HG02943 (cell line): ENCODE measurements around the gene KLF11.

Source experiments
- ATAC-seq: cut with Tn5 transposase; IDR thresholded peaks from one replicate; pipeline ENCODE4 v1.9.1; 2021; ENCODE audit warnings: mild to moderate bottlenecking, low read depth, moderate library complexity; ENCODE audit not compliant: unreplicated experiment

Gene KLF11

DNA sequence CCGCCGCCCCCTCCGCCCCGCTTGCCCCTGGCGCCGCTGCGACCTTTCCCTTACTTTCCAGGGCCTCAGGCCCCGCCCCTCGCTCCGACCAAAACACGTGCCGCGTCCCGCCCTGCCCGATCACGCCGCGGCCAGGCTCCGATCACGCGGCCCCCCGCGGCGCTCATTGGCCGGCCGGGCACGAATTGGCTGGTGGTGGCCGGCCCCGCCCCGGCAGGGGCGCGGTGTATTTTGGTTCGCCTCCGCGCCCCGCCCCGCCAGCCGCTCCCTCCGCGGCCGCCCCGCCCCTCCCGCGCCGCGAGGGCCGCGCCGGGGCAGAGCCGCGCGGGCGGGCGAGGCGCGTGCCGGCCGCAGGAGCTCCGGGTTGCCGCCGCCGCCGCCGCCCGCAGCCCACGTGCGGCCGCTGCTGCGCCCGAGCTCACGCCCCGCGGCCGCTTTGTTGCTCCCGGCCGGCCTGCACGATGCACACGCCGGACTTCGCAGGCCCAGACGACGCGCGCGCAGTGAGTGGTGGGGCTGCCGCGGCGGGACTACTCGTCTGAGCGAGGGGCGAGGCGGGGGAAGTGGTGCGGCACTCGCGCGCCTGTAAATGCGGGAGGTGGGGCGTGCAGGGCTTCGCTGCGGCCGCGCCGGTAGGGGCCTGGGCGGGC, at the start of gene KLF11:
Gene KLF11, plus strand, starts transcription at position 295 of the 650 bp plus-strand sequence. Its CDS starts 167 bp downstream, at position 462.
- ATAC-seq, result peak; percentile 65

DNA sequence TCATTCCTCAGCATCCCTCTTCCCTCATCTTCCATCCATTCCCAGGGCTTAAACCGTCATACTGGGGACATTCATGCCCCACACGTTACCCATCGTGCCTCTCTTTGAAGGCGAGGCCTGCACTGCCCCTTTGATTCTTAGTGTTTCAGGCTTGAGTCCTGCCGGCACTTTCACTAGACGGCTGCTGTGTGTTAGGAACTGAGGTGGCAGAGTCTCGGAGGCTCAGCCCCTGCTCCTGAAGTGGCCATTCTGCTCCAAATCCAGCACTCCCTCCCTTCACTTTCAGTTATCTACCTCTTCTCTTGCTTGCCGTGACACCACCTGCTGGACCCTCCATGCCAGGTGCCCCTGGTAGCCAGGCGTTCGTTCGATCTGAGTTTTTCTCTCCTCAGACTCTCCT, 48.9 kb upstream of the KLF11 start:
- ATAC-seq, result no peak

DNA sequence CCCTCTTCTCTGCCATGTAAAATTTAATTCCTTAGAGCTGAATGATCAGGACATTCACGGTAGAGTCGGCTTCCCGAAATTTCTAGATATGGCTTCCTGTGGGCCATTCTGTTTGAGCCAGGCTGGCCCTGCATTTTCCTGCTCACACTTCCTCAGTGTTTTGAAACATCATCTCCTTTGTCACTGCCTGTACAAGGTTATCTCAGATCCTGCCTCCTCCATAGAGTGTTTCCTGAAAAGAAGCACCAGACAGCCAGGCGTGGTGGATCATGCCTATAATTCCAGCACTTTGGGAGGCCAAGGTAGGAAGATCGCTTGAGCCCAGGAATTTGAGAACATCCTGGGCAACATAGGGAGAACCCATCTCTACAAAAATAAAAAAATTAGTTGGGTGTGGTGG, 48.3 kb upstream of the KLF11 start:
- ATAC-seq, result no peak

DNA sequence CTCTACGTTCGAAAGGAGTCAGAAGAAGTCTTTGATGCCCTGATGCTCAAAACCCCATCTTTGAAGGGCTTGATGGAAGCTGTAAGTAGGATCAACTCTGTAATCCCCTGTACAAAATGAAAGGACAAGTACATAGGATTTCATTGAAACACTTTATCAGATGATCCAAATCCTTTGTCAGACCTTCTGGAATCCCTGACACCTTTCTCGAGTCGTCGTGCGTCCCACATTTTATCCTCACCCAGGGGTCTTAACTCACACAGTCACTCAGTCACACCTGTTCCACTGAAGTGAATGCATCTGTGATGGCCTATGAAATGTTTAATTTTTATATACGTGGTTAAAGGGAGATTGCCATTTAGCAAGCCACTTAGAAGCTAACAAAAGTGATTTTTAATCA, 47.0 kb upstream of the KLF11 start:
- ATAC-seq, result no peak

DNA sequence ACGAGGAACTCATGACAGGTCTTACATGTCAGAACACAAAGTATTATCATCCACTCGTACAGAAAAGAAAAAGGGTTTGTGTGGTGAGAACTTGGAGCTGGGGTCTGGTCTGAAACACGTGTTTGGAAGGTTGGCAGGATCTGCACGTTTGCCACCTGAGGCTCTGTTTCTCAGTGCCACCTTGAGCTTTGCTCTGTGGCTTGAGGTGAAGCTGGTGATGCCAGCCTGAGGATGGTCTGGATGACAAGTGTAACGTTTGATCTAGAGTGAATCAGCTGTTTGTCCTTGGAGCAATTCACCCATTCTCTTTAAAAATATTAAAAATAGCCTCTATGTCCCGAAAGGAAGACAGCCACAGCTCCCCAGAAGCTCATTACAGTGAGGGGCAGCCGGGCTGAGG, 45.4 kb upstream of the KLF11 start:
- no peak for ATAC-seq

DNA sequence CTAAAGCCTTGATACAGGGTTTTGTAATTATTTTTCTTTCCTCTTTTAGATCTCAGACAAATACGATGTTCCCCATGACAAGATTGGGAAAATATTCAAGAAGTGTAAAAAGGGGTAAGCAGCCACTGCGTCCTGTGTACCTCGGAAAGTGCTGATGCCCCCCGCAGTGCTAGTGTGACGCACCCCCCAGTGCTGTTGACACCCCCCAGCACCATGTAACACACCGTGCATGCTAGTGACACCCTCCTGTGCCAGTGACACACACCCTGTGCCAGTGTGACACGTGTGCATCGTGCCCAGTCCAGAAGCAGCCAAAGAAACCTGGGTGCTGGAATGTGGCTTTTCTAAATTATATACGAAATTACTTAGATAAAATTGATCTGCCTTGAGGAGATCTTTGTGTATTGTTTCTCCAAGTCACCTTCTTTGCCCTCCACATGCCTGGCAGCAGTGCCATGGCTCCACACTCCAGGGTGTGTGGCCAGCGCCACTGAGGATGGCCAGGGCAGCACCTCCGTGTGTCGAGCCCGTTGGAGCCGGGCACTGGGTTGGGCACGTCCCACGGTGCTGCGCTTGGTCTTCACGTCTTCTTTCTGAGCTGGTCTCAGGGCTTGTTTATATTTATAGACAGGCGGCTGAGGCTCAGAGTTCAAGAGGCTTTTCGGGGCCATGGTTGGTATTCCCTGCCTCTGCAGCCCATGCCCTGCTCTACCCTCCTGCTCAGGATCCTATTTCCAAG, 44.3 kb upstream of the KLF11 start:
- ATAC-seq, result no peak

DNA sequence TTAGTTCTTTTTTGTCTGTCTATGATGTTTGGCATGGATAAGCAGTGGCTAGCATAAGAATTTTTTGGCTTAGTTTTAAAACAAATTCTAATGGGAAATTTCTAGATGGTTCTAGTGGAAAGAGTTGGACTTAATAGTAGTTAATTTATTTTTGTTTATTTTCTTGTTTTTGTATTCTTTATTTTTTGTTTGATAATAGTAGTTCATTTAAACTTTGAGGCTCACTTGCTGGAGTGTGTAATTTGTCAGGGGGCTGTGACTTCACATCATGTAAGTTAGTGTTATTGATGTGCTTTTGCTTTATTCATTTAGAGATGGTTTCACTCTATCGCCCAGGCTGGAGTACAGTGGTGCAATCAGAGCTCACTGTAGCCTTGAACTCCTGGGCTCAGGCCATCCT, 43.7 kb upstream of the KLF11 start:
- ATAC-seq, result no peak

DNA sequence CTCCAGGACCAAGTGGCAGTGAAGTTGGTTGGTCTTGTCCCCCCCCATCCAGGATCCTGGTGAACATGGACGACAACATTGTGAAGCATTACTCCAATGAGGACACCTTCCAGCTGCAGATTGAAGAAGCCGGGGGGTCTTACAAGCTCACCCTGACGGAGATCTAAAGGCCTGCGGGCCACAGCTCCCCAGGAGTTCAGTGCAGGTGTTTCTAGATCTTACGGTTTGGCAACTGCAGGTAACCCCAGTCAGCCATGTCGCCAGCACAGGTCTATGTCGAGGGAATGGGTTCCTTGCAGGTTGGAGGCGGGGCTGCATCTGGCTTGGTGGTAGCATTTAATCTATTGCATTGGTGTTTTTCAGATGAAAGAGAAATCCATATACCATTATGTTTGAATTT, 42.8 kb upstream of the KLF11 start:
- no peak for ATAC-seq

DNA sequence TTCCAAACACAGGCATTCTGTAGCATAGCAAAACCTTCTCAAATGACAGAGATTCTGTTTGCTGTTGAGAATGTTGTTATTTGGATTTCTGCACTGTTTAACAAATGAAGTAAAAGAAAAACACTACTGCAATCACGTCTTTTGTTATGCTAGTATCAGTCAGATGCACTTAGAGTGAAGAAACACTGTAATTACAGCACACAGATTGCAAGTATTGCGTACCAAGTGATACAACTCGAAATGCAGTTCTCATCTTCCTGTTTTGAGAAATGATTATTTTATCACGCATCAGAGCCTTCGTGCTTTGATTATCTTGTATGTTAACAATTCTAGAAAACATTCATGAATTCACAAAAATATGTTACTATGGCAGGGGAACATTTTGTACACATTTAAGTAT, 41.8 kb upstream of the KLF11 start:
- ATAC-seq, result no peak

DNA sequence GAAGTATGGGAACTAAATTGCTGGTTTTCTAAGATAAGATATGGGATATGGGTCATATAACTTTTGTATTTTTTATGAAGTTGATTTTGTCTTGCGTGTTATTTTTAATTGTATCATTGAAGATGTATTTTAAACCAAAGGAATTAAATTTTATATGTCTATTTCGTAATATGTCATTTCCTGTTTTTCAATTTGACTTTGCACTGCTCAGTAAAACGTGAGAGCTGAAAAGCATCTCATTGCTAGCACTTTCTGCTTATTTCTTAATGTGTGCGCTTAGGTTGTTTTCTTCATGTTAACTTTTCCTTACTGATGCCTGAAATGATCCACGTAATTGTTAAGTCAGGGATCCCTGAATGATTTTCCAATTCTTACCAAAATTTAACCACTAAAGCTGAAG, 41.2 kb upstream of the KLF11 start:
- no peak for ATAC-seq

DNA sequence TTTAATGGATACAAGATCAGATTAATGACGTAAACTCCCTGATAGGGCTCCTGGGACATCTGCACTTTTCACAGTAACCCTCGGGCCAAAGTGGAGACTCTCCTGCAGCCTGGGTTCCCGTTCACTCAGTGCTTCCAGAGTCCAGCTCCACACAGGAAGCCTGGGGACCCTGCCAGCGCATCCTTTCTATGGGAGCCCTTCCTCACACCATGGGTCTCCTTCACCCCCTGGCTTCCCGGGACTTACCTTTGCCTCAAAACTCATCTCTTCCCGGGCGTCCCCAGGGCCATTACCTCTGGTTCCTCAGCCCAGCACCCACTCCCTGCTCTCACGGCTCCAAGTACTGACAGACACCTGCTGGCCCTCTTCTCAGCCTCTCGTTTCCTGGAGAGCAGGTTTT, 40.7 kb upstream of the KLF11 start:
- ATAC-seq, result no peak

DNA sequence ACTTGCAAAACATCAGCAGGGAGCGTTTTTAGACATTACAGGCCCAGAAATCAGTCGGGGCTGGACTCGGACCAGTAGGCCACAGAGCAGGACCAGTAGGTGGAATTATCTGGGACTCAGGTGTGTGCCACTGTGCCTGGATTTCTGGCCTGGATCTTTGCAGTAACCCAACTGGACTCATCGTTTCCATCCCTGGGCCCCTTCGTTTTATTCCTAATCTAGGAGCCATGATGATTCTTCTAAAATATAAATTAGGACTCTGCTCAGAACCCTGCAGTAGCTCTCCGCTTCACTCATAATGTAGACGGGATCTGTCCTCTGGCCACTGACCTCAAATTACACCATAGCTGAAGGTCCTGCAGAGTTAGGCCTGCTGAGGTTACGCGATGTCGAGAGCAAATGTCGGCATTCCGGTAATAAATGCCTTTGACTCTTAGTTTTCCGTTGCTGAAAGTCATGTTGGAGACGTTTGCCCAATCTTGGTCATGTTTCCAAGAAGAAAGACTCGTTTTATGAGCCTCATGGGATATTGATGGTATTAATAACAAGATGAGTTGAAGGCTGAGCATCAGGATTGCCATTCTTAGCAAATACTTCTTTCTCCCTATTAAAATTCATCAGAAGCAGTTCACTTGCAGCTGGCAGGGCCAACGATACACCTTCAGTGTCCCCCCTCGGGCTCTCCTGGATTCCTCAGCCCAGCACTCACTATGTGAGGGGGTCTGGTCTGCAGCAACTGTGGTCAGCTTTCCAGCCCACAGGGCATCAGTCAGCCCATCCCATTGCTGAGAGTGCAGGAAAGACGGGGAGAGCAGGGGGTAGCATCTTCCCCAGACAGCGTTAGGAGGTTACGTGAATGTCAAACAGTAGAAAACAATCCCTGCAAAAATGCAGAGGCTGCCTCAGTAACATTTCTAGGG, 39.9 kb upstream of the KLF11 start:
- ATAC-seq, result no peak

DNA sequence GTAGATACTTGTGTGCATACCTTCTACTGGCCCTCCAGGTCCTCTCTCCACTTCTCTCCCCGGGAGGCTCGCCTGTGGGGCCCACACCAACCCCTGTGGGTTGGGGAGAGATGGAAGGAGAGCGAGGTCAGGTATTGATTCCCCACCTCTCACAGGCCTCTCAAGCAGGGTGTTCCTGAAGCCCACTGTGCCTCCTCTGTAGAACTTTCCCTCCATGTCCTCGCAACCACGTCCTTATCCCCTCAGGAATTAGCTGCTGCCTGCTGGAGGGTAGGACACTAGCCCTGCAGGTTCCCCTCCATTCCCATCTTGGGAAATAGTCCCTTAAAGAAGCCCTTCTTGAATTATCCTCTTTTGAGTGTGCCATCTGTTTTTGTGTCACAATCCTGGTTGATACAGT, 38.9 kb upstream of the KLF11 start:
- no peak for ATAC-seq

DNA sequence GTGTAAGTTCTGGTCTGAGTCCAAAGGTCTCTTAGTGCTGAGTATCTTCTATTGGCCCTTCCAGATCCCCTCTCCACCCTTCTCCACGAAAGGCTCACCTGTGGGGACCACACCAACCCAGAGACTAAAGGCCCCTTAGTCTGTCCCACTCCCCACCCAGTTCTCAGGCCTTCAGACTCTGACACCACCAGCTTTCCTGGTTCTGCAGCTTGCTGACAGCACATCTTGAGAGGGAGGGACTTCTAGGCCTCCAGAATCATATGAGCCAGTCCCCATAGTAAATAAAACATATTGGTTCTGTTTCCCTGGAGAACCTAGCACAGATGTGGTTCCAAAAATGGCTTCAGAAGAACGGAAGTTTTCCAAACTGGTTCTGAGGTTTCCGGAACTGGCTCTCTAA, 38.5 kb upstream of the KLF11 start:
- no peak for ATAC-seq

DNA sequence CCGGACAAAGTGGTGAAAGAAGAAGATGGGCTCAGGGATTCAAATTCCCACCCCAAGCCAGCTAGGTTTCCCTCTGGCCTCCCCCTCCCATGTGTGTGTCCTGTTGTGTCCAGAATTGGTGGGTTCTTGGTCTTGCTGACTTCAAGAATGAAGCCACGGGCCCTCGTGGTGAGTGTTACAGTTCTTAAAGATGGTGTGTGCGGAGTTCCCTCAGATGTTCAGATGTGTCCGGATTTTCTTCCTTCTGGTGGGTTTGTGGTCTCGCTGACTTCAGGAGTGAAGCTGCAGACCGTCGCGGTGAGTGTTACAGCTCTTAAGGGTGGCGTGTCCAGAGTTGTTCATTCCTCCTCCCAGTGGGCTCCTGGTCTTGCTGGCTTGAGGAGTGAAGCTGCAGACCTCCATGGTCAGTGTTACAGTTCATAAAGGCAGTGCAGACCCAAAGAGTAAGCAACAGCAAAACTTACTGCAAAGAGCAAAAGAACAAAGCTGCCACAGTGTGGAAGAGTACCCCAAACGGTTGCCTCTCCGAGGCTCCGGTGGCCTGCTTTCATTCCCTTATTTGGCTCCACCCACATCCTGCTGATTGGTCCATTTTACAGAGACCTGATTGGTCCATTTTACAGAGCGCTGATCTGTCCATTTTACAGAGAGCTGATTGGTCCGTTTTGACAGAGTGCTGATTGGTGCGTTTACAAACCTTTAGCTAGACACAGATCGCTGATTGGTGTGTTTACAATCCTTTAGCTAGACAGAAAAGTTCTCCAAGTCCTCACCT, 37.7 kb upstream of the KLF11 start:
- no peak for ATAC-seq

DNA sequence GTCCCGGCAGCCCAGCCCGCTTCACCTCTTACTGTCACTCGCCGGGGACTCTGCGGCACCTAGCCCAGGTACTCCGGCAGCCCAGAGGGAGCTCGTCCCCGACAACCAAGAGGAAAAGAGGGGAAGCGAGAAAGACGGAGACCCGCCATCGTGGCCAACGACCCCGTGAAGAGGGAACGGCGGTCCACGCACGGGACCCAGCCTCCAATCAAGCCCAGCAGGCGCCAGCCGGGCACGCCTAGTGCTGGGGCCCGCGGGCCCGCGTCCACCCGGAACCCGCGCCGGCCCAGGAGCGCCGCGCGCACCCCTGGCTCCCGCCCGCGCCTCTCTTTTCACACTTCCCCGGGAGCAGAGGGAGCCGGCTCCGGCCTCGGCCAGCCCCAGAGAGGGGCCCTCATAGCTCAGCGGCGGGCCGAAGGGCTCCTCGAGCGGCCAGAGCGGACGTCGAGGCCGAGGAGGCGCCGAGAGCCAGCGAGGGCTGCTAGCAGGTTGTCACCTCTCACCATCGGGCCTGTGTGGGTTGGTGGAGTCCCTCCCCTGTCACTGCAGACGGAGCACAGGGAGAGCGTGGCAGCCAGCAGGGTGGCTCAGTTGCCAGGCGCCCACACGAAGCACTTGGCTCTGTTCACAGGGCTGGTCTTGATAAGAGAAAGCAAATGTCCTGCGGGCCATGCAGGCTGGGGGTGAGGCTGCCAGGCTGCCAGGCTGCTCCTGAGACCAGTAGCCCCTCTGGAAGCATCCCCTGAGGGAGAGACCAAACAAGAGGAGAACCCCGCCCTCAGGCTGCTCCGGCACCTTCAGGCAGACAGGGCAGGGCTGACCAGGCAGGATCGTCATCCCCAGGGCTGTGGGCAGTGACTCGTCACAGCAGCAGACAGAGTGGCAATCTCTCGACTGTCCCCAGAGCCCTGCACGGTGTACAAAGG, 36.9 kb upstream of the KLF11 start:
- ATAC-seq, result no peak

DNA sequence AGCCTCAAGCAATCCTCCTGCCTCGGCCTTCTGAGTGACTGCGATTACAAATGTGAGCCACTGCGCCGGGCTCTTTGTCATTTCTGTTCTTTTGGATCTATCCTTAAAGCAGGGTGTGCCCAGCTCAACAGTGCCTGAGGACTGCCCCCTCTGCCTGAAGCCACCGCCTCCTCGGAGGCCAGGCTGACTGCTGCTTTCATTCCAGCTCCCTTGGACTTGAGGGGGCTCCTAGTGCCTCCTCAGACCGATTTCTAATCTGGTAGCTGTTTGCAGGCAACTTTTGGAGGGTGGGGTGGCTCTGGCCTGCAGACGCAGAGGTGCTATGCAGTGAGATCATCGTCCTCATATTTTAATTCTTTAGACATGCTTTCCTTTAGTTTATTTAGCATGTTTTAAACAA, 35.9 kb upstream of the KLF11 start:
- ATAC-seq, result no peak

DNA sequence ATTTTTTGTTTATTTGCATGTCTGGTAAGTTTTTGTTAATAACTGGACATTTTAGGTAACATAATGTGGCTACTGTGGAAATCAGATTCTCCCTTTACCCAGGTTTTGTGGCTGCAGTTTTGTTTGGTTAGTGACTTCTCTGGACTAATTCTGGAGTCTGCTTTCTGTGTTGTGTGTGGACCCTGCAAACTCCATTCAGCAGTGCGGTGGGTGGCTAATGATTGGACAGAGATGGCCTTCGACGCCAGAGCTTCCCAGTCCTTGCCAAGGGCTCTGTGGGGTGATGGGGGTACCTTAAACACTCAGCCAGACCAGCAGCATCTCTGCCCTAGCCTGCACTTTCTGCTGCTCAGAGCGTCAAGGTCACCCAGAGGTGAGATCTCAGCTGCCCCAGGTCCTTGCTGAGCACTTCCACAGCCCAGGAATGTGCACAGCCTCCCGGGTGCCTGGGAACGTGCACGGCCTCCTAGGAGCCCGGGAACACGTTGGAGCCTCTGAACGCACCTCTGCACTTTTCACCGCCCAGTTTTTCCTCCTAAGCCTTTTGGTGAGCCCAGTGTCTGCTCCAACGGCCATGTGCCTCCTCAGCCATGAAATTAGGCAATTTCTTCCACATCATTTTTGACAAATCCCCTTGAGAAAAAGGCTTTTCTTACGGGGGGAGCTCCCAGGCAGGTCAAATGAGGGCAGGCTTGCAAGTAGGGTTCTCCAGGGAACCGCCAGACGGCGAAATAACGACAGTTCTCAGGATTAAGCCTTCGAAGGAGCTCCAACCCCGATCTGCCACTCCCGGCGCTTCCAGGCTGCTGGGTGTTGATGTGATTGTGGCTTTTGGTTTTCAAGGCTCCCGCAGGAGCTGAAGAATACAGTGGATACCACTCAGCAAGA, 35.2 kb upstream of the KLF11 start:
- no peak for ATAC-seq

DNA sequence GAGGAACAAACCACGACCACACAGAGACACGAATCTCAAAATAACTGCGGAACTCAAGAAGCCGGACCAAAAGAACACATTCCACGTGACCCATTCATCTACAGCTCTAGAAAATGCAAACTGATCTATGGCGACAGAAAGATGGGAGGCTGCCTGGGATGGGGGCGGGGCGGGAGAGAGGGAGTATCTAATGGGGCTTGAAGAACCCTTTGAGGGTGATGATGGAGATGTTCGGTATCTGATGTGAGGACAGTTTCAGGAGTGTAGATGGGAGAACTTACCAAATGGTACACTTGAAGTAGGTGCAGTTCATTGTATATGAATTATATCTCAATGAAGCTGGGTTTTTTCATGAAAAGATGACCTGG, 34.6 kb upstream of the KLF11 start:
- ATAC-seq, result no peak
